HuH-7.5 (cell line): ENCODE data around the gene CELSR1.
"Not testable (repeated sequence)": the region's sequence is repeated elsewhere in the genome, so short reads cannot be mapped to it uniquely, and the experiment has no call there.

Source experiments
- DNase-seq: peaks from one replicate; pipeline ENCODE4 v3.0.0; 2011; ENCODE audit warnings: low spot score

The CELSR1 gene

DNA sequence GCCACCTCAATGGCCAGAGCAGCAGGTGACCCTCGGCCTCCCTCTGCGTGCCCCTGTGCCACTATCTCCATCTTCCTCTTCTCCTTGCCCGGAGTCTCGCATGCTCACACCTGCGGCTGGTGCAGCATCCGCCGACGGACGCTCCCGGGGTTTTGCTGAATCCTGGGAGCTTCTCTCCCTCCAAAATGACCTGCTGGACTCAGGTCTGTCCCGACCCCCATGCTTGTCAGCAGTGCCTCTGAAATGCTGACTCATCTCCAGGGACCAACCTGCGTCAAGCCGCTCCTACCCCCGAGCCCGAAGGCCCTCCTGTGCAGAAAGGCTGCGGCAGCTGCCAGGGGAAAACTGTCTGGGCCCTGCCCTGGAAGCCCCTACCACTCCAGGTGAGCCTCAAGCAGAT, 58.4 kb downstream of the CELSR1 start:
- no peak for DNase-seq

DNA sequence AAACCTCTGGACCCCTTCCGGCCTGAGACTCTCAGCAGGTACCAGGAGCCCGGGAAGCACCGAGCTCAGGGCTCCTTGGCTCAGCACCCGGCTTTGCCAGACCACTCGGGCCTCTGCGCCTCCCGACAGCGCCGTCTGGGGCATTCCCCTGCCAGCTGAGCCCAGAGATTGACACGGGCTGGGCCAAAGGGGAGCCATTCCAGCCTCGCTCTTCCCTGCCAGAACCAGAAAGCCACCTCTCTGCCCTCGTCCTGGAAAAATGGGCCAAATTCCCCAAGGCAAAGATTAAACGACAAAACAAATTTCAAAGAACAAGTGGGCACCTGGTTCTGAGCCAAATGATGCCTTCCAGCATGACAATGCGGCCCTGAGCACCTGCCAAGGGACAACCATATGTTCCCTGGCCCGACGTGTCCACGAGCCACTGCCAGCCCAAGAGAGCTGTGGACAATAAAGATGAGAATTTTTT, 59.3 kb downstream of the CELSR1 start:
- no peak for DNase-seq

DNA sequence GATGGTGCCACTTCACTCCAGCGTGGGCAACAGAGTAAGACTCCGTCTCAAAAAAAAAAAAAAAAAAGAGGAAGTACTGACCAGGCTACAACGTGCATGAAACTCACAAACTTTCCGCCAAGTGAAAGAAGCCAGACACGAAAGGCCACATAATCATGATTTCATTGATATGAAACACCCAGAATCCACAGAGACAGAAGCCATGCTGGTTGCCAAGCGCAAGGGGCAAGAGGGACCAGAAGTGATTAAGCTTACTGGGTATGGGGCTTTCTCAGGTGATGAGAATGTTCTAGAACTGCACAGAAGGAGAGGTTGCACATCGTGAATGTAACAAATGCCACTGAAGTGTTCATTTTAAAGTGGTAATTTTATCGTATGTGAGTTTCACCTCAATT, 60.9 kb downstream of the CELSR1 start:
- no peak for DNase-seq

DNA sequence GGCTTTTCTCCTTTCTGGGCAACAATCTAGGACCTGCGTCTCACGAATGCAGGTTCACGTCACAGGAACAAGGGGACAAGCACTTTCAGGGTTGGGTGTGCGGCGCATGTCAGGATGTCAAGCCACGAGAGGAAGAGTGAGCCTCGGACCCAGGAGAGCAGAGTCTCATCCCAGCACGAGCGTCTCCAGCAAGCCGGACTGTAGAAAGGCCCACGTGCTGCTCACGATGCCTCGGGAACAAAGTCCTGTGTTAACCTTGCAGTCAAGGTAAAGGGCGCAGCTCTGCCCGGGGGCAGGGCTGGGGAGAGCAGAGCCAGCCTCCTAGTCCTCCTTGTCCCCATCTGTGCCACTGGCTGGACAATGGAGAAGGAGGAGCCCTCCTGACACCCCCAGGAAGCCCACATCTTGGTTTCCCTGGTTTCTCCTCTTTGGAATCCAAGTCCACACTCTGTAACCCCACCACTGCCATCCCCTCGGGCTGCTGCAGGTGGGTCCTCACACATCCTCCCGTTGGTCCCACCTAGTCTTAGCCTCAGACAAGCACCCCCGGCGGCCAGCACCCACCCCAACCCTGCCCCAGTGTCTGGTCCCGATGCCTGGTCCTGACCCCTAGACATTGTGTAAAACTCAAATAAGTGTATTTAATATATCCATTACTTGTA, 63.4 kb downstream of the CELSR1 start:
- DNase-seq: no peak

DNA sequence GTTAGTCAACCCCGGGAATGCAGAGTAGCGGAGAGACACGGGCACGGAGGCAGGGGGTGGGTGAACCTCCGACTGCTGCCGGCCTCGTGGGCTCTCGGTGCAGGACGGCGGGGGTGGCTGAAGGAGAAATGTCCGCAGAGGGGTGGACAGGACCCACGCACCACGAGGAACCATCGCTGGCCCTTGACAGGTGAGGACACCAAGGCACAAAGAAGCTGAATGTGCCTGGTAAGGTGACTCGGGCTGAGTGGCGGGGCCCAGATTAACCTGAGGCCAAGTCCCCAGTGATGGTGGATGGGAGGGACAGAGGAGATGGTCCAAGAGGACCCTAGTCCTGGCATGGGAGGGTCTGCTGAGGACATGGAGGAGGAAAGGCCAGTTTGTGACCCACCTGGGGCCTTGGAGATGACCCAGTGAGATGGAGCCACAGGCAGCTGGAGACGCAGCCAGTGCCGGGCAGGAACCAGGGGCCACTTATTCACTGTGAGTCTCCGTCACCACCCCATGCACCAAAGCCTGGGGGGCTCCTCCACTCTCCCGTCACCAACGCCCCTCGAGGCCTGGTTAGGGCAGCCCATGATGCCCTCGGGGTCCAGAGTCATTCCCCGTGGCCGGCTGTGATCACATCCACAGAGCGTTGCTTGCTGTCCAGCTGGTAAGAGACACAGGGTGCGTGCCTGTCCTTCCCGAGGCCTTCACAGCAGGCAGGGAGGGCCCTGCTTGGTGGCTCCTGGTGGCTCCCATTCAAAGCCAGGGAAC, 64.2 kb downstream of the CELSR1 start:
- no peak for DNase-seq

DNA sequence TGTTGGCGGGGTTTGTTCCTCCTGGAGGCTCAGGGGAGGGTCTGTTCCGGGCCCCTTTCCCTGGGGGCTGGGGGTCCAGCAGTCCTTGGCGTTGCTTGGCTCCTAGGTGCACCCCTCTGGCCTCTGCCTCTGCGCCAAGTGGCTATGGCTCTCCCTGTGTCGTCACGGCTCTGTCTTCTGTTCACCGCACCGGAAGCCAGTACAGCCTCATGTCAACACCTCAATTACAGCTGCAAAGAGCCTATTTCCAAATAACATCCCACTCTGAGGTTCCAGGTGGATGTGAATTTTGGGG, 64.8 kb downstream of the CELSR1 start:
- DNase-seq: no peak

DNA sequence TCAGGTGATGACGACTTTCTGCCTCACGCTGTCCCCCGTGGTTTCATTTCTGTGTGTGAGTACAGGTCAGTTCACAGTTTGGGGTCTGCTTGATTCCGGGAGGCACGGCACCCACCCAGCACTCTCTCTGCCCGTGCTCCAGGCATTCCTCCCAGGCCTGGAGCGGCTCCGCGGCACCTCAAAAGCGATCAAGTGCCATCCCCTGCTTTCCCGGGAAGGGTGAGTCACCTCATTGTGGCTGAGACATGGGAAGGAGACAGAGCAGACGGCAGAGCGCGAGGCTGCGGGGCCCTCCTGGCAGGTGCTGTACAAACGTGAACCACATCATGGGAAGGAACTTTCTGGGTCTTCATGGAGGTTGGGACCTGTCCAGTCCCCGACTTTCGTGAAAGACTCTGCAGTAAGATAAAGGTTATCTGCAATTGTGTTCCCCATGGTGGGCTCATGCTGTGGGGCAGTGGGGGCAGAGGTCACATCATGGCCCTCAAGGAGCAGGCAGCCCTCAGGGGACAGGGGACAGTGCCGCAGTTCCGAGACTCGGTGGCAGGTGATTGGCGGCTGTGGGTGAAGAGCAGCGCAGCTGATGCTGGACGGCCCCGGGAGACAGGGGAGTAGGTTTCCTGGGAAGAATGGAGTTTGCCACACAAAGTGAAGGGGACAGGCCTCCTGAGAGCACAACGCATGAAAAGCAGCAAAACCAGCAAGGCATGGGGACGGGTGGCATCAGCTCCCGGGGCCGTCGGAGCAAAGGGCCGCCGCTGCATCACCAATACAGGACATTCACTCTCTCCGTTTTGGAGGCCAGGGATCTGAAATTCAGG, 65.3 kb downstream of the CELSR1 start:
- no peak for DNase-seq

DNA sequence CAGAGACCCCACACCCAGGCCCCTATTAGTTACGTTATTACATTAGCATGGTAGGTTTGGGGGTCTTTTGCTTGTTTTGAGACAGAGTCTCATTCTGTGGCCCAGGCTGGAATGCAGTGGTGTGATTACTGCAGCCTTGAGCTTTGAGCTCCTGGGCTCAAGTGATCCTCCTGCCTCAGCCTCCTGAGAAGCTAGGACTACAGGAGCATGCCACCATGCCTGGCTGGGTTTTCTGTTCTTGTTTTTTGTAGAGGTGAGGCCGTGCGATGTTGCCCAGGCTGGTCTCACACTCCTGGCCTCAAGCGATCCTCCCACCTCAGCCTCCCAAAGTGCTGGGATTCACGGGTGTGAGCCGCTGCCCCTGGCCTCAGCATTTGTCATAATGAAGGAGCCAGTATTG, 66.1 kb downstream of the CELSR1 start:
- not testable (repeated sequence) for DNase-seq

DNA sequence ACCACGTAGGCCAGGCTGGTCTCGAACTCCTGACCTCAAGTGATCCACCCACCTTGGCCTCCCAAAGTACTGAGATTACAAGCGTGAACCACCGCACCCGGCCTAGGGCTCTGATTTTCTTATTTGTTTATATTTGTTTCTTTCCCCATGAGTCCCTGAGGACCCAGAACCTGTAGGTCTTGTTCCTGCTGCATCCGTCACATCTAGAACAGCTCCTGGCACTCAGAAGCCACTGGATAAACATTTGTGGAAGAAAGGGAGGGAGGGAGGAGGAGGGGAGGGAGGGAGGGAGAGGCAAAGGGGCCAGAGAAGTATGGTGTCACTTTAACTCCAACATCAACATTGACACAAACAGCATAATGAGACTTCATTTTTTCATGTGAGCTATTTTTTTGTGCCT, 67.7 kb downstream of the CELSR1 start:
- DNase-seq: no peak

DNA sequence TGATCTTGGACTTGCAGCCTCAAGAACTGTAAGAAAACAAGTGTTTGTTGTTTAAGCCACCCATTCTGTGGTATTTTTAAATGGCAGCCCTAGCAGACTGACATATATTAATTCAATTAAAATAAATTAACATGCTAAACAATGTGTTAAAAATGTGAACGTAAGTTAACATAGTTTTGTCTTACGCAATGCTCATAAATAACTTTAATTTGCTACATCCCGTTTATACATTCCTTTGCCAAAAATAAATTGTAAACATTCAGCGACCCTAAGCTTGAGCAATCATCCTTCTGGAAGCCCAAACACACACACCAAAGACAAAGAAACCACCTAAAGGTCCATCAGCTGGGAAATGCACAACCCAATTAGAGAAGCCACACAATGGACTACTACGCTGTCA, 70.4 kb downstream of the CELSR1 start:
- no peak for DNase-seq

DNA sequence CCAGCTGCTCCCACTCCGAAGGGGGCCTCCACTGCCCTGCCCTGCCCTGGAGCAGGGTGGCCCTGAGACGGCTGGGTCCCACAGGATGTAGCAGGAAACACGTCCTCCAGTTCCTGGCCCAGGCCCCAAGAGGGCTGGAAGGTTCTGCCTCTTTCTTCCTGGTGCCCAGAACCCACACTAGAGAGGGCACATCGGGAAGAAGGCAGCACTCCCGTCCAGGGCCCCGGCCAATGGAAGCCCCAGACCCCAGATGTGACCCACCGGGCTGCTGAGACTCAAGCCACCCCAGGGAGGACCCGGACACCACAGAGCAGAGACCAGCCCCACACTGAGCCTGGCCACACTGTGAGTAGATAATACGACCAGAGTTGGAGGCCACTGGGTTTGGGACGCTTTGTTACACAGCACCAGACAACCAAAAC, 71.2 kb downstream of the CELSR1 start:
- no peak for DNase-seq

DNA sequence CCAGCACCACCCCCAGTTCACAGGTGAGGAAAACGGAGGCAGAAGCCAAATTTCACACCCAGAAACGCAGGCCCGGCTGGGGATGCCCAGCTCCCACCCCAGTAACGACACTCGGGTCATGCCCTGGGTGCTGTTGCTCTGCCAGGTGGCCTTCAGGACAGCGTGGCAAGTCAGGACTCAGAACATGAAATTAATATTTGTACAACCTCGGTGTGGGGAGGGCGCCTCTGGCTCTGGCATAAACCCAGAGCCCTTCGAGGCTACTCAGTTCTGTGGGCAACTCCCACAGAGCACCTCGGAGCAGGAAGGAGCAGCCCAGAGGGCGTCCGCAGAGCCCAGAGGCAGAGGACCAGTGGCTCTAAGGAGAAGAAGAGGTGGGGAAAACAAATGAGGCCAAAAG, 71.6 kb downstream of the CELSR1 start:
- DNase-seq: no peak

DNA sequence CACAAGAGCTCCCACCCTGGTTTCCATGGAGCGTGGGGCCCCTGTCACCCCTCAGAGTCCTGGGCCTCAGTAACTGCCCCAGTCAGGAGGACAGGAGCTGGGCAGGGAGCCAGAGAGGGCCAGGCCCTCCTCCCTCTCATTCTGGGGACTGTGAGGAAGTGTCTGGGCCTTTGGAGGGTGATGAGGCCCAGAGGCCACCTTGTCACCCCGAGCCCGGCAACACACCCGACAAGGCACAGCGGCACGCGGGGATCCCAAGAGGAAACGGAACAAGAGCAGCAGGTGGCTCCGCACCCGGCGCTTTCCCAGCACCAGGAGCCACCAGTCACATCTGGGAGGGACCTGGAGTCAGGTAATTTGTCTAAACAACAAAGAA, 72.1 kb downstream of the CELSR1 start:
- DNase-seq: no peak

DNA sequence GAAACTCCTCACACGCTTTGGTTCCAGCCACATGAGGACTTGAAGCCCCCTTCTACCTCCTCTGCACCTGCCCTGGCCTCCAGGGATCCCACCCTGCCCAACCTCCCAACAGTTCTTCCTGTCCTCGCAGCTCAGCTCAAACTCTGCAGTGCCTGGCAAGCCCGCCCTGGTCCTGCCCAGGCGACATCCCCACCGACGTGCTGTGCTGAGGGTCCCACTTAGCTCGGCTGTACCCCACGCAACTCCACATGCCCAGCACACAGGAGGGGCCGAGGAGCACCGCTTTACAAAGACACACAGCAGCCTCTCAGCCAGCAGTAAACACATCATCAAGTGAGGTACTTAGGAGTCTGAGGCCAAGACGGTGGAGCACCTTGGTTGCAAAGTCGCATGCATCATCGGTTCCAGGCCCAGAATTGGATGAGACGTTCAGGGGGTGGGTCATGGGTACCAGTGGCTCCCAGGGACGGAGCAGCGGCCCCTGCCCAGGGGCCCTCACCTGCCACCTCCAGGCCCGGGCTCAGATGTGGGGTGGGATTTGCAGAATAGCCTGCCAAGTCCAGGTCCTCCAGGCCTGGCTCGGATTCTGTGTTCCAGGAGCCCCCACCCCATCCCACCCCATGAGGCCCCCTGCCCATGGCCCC, 72.6 kb downstream of the CELSR1 start:
- DNase-seq: no peak

DNA sequence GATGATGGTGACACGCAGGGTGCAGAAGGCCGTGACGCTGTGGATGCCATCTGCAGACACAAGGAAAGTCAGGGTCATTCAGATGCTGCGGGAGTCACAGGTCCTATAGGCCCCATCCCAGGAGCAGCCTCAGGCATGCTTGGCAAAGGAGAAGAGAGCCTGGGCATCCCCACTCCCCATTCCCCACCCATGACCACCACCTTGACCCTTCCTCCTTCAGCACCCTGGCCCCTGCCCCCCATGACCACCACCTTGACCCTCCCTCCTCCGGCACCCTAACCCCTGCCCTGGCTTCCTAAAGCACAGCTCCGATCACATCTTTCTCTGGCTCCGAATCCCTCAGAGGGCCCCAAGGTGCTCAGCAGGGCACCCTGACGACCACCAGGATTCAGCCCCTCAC, 73.1 kb downstream of the CELSR1 start:
- no peak for DNase-seq

DNA sequence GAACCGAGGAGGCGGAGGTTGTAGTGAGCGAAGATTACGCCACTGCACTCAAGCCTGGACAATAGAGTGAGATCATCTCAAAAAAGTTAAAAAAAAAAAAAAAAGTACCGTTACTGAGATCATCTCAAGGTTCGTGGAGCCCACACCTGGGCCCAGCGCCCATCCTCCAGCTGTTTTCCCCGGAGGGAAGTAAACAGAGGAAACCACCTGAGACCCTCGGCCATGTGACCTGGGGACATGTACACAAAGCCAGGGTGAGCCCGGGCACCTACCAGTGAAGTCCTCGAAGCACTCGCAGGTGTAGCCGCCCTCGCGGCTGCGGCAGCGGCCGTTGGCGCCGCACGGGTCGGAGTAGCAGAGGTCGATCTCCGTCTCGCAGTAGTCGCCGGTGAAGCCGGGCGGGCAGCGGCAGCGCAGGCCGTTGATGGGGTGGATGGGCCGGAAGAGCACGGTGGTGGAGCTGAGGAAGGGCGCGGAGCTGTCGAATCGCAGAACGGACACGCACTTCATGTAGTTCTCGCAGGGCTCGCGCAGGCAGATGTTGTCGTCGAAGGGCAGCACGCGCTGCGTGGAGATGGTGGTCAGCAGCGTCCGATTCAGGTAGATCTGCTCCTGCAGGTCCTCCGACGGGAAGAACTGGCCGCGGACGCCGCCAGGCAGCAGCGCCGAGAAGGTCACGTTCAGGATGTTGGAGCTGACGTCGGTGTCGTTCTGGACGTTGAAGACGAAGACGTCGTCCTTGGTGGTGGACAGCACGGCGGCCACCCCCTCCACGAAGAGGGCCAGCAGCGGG, 73.8 kb downstream of the CELSR1 start:
- DNase-seq: no peak

DNA sequence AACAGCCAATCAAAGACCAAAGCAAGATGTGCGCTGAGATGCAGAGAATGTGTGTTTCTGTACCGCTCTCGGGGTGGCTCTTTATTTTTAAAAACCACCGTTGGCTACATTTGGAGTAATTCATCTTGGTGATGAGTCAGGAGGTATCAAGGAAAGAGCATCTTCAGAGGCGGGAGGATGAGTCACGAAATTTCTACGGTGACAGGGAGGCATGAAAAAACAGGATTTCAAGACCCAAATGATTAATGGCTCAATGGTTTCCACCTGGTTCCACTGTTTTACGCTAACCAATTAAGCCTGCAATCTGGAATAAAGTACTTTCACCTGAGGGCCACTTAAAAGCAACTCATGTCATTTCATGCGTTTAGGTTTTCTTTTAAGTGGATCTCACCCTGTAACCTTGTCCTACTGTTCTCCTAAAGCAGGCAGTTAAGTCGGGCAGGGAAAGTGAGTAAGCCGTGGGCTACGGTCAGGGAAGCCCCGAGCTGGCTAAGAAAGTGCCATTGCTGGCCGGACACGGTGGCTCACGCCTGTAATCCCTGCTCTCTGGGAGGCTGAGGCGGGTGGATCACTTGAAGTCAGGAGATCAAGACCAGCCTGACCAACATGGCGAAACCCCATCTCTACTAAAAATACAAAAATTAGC, 74.6 kb downstream of the CELSR1 start:
- DNase-seq: no peak

DNA sequence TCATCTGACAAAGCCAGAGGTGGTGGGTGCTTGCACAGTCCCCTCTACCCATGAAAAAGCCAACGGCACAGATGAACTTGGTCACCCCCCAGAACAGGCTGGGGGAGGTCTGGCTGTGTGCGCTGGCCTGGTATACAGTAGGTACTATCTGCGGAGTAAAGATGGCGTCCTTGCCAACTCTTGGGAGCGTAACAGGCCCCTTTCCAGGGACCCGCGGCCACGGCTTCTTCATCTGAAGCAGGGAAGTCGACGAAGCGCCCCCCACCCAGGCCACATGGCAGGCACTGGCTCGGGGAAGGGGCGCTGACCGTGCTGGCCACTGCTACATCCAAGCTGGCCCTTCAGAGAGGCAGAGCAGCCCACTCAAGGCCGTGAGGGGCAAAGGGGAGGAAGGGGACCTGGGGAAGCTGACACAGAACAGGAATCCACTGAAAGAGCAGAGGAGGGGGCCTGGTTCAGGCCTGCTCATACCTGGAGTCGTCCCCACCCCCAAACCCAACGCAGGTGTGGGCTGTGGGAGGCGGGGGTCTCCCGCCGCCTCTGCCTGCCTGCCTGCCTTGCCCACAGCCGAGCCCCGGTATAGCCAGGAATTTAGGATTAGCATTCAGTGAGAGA, 75.7 kb downstream of the CELSR1 start:
- DNase-seq: no peak

DNA sequence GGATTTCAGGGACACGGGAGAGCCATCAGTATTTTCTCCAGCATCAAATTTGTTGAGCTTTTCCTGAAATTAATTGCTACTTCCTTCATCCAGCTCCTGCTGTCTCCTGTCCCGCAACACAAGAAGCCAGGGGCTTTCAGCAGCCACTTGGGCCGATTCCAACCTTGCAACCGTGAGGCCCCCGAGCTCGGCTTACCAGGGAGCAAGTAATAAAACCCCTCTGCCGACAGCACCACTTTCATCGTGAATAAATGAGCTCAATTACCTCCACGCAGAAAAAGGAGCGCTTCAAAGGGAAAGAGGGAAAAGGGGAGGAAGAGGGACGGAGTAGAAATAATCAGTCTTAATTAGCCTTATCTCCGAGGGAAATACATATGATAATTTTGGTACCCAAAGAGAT, 76.6 kb downstream of the CELSR1 start:
- DNase-seq: no peak

DNA sequence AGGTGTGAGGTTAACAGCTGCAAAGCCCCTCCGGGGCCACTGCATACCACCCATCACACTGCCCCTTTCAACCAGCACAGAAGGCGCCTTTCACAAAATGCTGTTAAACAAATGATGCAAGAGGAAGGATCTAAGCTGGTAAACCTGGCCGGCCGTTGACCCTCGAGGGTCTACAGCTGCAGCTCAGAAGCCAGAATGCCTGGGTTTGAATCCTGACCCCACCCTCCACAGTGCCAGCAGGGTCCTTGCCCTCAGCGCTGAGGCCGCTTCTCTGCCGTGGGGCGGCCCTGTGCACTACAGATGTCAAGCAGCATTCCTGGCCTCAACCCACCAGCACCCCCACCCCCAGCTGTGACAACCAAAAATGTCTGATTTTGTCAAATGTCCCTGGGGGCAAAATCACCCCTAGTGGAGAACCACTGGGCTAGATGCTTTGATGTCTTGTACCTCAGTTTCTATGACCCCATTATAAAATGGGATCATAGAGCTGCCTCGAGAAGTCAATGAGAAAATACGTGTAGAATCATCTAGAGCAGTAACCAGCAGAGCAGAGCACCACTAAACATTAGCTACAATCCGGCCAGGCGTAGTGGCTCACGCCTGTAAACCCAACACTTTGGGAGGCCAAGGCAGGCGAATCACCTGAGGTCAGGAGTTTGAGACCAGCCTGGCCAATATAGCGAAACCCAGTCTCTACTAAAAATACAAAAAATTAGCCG, 77.9 kb downstream of the CELSR1 start:
- no peak for DNase-seq
